Brain microvascular endothelial cell (primary cell): Measurements from ENCODE around the gene LDHD.

Experiments
- DNase-seq: peaks from one replicate; pipeline ENCODE4 v3.0.0-alpha.2; 2020
- H3K27ac ChIP-seq: fragments of 250-450 bp; sonication (Bioruptor Pico); 2 replicates; pipeline ENCODE4 v1.5.1; 2020; ENCODE audit warnings: mild to moderate bottlenecking, moderate library complexity
- H3K27me3 ChIP-seq: fragments of 250-450 bp; sonication (Bioruptor Pico); replicated peaks from 2 replicates; pipeline ENCODE4 v1.5.1; 2020; ENCODE audit warnings: mild to moderate bottlenecking
- H3K36me3 ChIP-seq: fragments of 250-450 bp; sonication (Bioruptor Pico); replicated peaks from 2 replicates; pipeline ENCODE4 v1.5.1; 2020; ENCODE audit warnings: mild to moderate bottlenecking
- H3K4me3 ChIP-seq: 2 replicates; pipeline ENCODE4 v1.5.1; 2011; ENCODE audit warnings: low read depth, mild to moderate bottlenecking, control low read depth, low read length, moderate library complexity
- in situ Hi-C: cut with HindIII; loops from 2 replicates; pipeline ENCODE4 v1.10.0; 2017; ENCODE audit warnings: low sequenced_read_pairs, low pct_ligation_motif_present
- TF ChIP-seq, protein P1 (sequence below): IDR thresholded peaks from 2 replicates; pipeline ENCODE4 v1.5.1; 2011; ENCODE audit warnings: low read depth, mild to moderate bottlenecking, moderate library complexity, low read length, control low read depth, inconsistent platforms; ENCODE audit errors: missing control alignments

LDHD gene

DNA sequence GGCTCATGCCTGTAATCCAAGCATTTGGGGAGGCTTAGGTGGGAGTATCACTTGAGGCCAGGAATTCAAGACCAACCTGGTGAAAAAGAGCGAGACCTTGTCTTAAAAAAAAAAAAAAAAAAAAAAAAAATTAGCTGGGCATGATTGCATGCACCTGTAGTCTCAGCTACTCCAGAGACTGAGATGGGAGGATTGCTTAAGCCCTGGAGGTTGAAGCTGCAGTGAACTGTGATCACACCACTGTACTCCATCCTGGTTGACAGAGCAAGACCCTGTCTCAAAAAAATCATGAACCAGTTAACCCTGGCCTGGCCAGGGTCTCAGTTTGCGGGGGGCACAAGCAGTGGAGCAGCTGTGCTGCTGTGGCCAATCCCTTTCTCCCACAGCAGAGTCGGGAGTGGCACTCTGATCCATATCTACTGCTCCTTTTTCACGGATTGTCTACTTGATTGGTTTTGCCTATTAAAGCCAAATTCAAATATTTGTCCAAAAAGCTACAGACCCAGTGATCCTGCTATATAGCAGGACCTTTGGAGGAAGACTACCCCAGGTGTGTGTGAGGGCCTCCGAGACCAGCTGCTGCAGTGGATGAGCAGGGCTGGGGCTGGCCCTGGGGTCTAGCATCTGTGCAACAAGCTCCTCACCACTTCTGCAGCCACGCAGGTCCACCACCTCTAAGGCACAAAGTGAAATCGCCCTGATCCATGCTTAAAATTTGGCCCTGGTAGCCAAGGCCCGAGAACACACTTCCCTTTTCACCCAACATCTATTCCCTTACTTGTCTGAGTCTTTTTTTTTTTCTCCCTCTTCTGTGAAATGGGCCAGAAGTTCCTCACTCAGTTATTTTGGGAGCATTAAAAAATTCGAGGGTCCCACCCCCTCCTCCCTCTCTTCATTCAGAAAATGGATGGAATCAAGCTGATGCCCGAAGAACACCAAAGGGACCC, 48.2 kb downstream of the LDHD start:
- Histone ChIP-seq H3K4me3 (no peak overlapping the region), H3K27ac (no peak overlapping the region), H3K27me3 (no peaks in the 10 kb centered on the region), H3K36me3 (no peaks in the 10 kb centered on the region)
- in situ Hi-C loops, result no loop called here
- no peak for DNase-seq
- TF ChIP-seq, protein P1, sequence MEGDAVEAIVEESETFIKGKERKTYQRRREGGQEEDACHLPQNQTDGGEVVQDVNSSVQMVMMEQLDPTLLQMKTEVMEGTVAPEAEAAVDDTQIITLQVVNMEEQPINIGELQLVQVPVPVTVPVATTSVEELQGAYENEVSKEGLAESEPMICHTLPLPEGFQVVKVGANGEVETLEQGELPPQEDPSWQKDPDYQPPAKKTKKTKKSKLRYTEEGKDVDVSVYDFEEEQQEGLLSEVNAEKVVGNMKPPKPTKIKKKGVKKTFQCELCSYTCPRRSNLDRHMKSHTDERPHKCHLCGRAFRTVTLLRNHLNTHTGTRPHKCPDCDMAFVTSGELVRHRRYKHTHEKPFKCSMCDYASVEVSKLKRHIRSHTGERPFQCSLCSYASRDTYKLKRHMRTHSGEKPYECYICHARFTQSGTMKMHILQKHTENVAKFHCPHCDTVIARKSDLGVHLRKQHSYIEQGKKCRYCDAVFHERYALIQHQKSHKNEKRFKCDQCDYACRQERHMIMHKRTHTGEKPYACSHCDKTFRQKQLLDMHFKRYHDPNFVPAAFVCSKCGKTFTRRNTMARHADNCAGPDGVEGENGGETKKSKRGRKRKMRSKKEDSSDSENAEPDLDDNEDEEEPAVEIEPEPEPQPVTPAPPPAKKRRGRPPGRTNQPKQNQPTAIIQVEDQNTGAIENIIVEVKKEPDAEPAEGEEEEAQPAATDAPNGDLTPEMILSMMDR, result no peak

DNA sequence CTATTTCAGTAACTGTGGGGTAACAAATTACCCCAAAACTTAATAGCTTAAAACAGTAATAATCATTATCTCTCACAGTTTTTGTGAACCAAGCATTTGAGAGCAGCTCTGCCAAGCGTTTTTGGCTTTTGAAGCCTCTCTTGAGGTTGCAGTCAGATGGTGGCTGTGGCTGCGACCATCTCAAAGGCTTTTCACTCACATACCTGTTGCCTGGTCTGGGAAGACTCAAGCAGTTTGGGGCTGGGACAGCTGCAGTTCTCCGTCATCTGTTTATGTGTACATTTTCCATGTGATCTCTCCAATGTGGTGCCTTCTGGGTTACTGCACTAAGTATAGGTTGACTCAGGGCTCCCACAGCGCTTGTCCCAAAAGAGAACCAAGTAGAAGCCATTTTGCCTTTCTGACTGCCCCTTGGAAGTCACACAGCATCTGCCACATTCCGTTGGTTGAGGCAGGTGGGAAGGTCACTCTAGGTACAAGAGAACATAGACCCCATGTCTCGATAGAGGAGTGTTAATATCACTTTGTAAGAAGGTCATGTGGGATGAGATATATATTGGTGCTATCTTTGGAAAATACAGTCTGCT, 49.6 kb downstream of the LDHD start:
- no peak for DNase-seq
- Histone ChIP-seq H3K36me3 (no peaks in the 10 kb centered on the region), H3K27ac (no peak overlapping the region), H3K27me3 (no peaks in the 10 kb centered on the region), H3K4me3 (no peak overlapping the region)
- TF ChIP-seq, protein P1, result no peak
- in situ Hi-C loops, result no loop called here

DNA sequence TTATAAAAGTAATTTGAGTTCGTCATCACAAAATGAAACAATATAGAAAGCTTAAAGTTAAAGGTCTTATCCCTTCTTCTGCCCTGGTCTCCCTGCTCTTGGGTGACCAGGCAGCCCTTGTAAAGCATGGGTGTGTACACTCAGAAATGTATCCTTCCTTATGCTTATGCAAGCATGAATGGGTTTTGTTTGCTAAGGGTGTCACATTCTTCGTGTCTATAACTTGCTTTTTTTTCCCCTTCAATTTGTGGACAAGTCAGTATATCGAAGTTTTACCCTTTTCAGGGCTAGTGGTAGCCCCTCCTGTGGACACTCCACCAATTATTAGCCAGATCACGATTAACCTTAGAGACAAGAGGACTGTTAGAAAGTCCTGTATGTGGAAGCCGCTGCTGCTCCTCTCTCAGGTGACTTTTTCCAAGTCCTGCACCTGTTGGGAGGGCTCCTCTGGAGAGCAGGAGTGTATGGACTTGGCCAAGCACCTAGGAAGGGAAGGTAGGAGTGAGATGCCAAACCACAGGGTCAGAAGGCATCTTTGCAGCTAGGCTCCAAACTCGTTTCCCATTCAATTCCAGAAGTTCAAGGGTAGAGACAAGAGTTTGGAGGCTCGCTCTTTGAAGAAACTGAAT, 50.9 kb downstream of the LDHD start:
- TF ChIP-seq, protein P1, result no peak
- in situ Hi-C loops, result no loop called here
- no peak overlapping the region for H3K27ac ChIP-seq
- no peaks in the 10 kb centered on the region for H3K27me3 ChIP-seq
- no peak overlapping the region for H3K4me3 ChIP-seq
- no peak for DNase-seq
- no peaks in the 10 kb centered on the region for H3K36me3 ChIP-seq

DNA sequence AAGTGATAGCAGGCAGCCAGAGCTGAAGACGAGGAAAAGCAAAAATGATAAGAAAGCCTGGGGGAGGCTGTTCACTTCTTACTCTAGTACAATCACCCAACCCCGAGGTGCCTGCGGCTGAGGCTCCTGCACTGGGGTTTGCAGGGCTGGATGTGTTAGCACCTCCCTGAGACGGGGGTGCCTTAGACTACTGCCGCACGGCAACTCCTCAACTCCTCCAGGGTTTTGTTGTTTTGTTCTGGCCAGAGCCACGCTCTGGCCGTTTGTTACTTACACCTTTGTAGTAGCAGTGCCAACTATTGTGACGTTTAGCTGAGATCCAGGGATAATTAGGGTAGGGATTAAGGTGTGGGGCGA, 51.5 kb downstream of the LDHD start:
- DNase-seq, result no peak
- H3K27ac ChIP-seq, result no peak overlapping the region
- H3K4me3 ChIP-seq, result no peak overlapping the region

DNA sequence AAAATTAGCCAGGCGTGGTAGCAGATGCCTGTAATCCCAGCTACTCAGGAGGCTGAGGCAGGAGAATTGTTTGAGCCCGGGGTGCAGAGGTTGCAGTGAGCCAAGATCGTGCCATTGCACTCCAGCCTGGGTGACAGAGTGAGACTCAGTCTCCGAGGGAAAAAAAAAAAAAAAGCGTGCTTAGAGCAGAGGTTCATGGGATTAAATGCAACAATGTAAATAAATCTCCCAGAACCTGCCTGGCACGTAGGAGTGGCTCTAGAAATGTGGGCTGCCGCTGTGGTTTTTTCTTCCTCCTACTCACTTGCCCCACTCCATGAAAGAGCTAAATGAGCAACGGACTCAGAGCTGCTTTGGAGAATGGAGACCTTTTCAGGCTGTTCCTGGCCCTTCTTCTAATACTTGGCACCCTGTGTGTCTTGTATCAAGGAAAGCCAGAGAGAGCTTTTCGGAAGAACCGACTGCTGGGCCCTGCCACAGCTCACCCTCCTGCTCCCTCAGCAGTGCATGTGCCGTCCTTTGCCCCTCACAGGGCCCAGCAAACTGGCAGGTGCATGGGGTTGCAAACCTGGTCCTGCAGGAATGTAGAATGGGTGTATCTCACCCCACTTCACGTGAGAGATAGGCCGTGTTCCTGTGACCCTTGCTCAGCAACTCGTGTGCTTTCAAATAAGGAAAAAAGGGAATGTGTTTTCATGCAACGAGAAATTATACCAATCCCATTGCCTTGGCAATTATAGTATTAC, 52.0 kb downstream of the LDHD start:
- no peak for DNase-seq
- no peaks in the 10 kb centered on the region for H3K36me3 ChIP-seq
- no peaks in the 10 kb centered on the region for H3K27me3 ChIP-seq
- no peak overlapping the region for H3K4me3 ChIP-seq
- TF ChIP-seq, protein P1, result no peak
- in situ Hi-C loops, result no loop called here
- no peak overlapping the region for H3K27ac ChIP-seq

More for the DNA sequence above, 51.5 kb downstream of the LDHD start:
- Histone ChIP-seq H3K36me3 (no peaks in the 10 kb centered on the region), H3K27me3 (no peaks in the 10 kb centered on the region)
- TF ChIP-seq, protein P1, result no peak
- in situ Hi-C loops, result no loop called here
